IPS DF 6.9 (cell line): Measurements from ENCODE around the gene DISP3.

ENCODE experiments used
- DNase-seq: peaks from one replicate; pipeline ENCODE4 v3.0.0-alpha.2; 2013; ENCODE audit warnings: low read depth, low spot score
- H3K27ac ChIP-seq: one replicate; pipeline ENCODE4 v1.5.1; 2013; ENCODE audit warnings: low read length, control low read depth
- H3K27me3 ChIP-seq: 2 replicates; pipeline ENCODE4 v1.6.1; 2013; ENCODE audit warnings: mild to moderate bottlenecking, low read length; ENCODE audit not compliant: control insufficient read depth, insufficient read depth
- H3K36me3 ChIP-seq: 2 replicates; pipeline ENCODE4 v1.6.1; 2013; ENCODE audit warnings: low read length; ENCODE audit not compliant: control insufficient read depth, insufficient read depth
- H3K4me1 ChIP-seq: 2 replicates; pipeline ENCODE4 v1.6.1; 2013; ENCODE audit warnings: low read length; ENCODE audit not compliant: control insufficient read depth, insufficient read depth
- H3K4me3 ChIP-seq: 2 replicates; pipeline ENCODE4 v1.5.1; 2013; ENCODE audit warnings: mild to moderate bottlenecking, low read length
- H3K9me3 ChIP-seq: 2 replicates; pipeline ENCODE4 v1.6.1; 2013; ENCODE audit warnings: low read length, inconsistent platforms; ENCODE audit not compliant: control insufficient read depth, insufficient read depth
- WGBS: extraction: QIAGEN DNeasy Blood & Tissue Kit; methylation state at CpG from one replicate; pipeline ENCODE4 v1.1.7; 2013; ENCODE audit warnings: mixed read lengths, missing lambda C conversion rate; ENCODE audit not compliant: insufficient read length, insufficient coverage; 5-methylcytosine and 5-hydroxymethylcytosine counted together

The DISP3 gene

DNA sequence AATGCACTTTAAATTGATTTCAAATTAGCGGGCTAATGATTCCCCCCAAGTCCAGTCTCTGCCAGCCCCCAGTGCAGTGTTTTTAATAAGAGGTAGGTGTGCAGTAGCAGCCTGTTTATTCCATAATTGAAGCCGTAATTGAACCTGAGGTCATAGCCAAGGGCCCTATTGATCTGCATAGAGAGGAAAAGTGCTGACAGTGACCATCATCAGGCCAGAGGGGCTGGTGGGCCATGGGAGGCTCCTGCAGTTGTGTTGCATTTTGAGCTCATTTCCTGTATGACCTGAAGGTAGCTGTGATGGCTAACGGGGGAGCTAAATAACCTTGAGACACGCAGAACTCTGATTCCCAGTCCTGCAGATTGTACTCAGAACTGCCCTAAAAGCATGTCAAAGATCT lies 67.5 kb downstream of the DISP3 start:
- Histone ChIP-seq H3K27me3 (no peaks in the 10 kb centered on the region), H3K4me3 (no peak overlapping the region), H3K4me1 (no peaks in the 10 kb centered on the region), H3K27ac (no peak overlapping the region), H3K36me3 (no peaks in the 10 kb centered on the region), H3K9me3 (no peaks in the 10 kb centered on the region)
- no peak for DNase-seq
- no CpG with 5 or more reads among the region's 4 CpGs for WGBS

DNA sequence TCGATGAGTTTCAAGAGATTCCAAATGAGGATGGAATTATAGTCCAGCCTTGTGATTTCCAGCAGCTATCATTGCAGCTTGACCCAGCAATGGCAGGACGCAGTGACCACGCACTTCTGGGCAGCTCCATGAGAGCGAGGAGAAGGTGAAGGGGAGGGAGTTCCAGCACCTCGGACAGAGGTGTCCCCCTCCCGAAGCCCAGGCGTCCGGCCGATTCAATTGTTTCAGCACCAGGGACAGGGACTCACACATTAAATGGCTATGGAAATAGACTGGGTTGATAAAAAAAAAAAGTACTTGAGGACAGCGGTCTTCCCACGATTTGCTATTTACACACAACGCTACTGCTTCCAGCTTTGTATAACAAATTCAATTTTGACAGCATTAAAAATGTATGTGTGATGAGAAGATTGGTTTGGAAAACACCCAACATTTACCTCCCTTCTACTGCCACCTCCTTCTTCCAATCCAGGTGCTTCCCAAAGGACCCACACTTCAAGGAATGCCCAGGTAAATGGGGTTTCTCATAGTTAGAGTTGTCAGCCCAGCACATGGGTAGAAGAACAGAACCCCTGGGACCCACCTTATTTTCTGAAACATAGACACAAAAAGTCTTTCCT lies 71.8 kb downstream of the DISP3 start:
- Histone ChIP-seq H3K36me3 (no peaks in the 10 kb centered on the region), H3K9me3 (no peaks in the 10 kb centered on the region), H3K4me3 (no peak overlapping the region), H3K27ac (no peak overlapping the region), H3K27me3 (no peaks in the 10 kb centered on the region), H3K4me1 (no peaks in the 10 kb centered on the region)
- WGBS = no CpG with 5 or more reads among the region's 12 CpGs
- peak; percentile 70 for DNase-seq

- Histone ChIP-seq H3K27ac (no peak overlapping the region), H3K4me1 (peaks cover 2% of the 10 kb centered on the region; the same call in 1 of the 2 replicates), H3K27me3 (no peaks in the 10 kb centered on the region), H3K36me3 (no peaks in the 10 kb centered on the region), H3K4me3 (no peak overlapping the region), H3K9me3 (no peaks in the 10 kb centered on the region)
- WGBS = no CpG with 5 or more reads among the region's 8 CpGs
- no peak for DNase-seq
Measured at GRCh38 chr1:11558276-11558675, 79.3 kb downstream of the DISP3 start.

- Histone ChIP-seq H3K36me3 (no peaks in the 10 kb centered on the region), H3K27ac (no peak overlapping the region), H3K9me3 (no peaks in the 10 kb centered on the region), H3K4me3 (no peak overlapping the region), H3K27me3 (no peaks in the 10 kb centered on the region), H3K4me1 (peaks cover 2% of the 10 kb centered on the region; the same call in 1 of the 2 replicates)
- WGBS = no CpG with 5 or more reads among the region's 7 CpGs
- DNase-seq = no peak
Measured at GRCh38 chr1:11558871-11559590, 80.1 kb downstream of the DISP3 start.

DNA sequence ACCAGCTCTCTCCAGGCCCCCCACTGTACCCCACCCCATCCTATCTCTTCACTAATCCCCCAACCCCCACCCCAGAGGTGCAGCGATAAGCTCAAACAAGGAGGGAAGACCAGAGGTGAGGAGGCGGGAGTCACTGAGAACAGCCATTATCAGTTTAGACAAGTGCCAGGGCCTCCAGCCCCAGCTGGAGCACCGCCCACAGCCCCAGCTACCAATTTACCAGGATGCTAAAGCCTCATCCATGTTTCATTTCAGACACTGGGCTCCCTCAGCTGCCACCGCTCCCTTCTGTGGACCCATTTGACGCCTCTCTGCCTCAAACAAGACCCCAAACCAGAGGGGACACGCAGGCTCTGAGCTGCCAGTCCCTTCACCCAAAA lies 80.6 kb downstream of the DISP3 start:
- Histone ChIP-seq H3K9me3 (no peaks in the 10 kb centered on the region), H3K4me3 (no peak overlapping the region), H3K27me3 (no peaks in the 10 kb centered on the region), H3K36me3 (no peaks in the 10 kb centered on the region), H3K4me1 (peaks cover 2% of the 10 kb centered on the region; the same call in 1 of the 2 replicates), H3K27ac (no peak overlapping the region)
- DNase-seq = no peak
- WGBS = no CpG with 5 or more reads among the region's 6 CpGs

DNA sequence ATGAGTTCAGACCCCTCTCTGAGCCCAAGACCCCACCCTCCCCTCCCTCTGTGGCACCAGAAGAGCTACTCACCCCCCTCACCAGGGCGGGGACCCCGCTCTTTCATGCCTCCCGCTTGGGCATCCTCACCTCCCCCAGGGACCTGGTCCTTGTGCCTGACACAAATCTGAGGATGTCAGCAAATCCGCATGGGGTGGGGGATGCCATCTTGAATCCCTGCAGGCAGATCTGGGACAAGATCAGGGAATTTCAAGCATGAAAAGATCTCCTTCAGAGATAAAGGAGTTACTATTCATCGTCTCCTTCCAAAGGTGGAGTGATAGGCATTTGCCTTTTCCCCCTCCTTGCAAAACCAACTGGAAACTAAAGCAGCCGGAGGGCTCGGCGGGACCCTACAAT lies 81.1 kb downstream of the DISP3 start:
- no peaks in the 10 kb centered on the region for H3K27me3 ChIP-seq
- no CpG with 5 or more reads among the region's 8 CpGs for WGBS

GRCh38 chr1:11561740-11562139 lies 82.8 kb downstream of the DISP3 start:
- H3K9me3 ChIP-seq = no peaks in the 10 kb centered on the region
- H3K27ac ChIP-seq = no peak overlapping the region
- no peaks in the 10 kb centered on the region for H3K27me3 ChIP-seq
- no peak overlapping the region for H3K4me3 ChIP-seq
- peaks cover 2% of the 10 kb centered on the region; the same call in 1 of the 2 replicates for H3K4me1 ChIP-seq
- no peak for DNase-seq
- no peaks in the 10 kb centered on the region; the same call in 1 of the 2 replicates for H3K36me3 ChIP-seq

More for the DNA sequence above, 81.1 kb downstream of the DISP3 start:
- no peak overlapping the region for H3K4me3 ChIP-seq
- no peak for DNase-seq
- H3K4me1 ChIP-seq = peaks cover 2% of the 10 kb centered on the region; the same call in 1 of the 2 replicates
- no peak overlapping the region for H3K27ac ChIP-seq
- H3K9me3 ChIP-seq = no peaks in the 10 kb centered on the region
- H3K36me3 ChIP-seq = no peaks in the 10 kb centered on the region

DNA sequence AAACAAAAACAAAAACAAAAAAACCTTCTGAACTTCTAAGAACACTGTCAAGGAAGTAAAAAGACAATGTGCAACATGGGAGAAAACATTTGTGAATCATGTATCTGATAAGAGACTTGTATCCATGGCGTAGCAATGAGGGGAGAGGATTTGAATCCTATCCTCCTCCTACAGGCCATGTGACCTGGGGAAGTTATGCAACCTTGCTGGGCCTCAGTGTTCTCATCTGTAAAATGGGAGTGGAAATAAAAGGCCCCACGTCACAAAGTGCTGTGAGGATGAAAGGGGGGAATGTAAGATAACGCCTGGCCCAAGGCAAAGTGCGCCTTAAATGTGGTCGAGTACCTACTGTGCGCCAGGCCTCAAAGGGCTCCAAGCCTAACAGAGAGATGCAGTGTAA lies 83.7 kb downstream of the DISP3 start:
- no peaks in the 10 kb centered on the region; the same call in 1 of the 2 replicates for H3K36me3 ChIP-seq
- H3K27me3 ChIP-seq = no peaks in the 10 kb centered on the region
- no peaks in the 10 kb centered on the region for H3K9me3 ChIP-seq
- WGBS = no CpG with 5 or more reads among the region's 6 CpGs
- DNase-seq = no peak
- H3K27ac ChIP-seq = no peak overlapping the region
- H3K4me3 ChIP-seq = no peak overlapping the region
- peaks cover 2% of the 10 kb centered on the region; the same call in 1 of the 2 replicates for H3K4me1 ChIP-seq

DNA sequence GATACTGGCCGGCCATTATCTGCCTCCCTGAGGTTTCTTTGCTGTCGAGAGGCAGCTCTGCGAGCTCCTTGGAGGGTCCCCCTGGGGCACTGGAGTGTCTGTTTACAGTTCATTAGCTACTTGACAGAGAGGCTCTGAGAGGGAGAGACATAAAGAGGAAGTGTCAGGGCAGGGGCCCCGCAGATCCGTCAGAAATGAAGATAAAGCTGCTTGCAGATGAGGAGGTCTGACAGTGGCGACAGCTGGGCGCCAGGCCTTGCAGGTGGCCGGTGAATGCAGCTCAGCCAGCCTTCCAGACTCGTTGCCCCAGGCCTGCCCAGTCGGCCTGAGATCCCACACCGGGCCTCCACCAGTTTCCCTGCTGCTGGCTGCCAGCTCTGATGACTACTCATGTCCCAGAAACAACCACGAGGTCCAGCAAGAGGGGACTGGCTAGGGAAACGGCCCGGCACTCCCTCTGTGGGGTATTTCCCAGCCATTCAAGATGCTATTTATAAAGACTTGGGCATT lies 84.7 kb downstream of the DISP3 start:
- H3K27me3 ChIP-seq = no peaks in the 10 kb centered on the region
- no peaks in the 10 kb centered on the region for H3K9me3 ChIP-seq
- WGBS = no CpG with 5 or more reads among the region's 14 CpGs
- H3K4me3 ChIP-seq = no peak overlapping the region
- H3K27ac ChIP-seq = no peak overlapping the region
- no peaks in the 10 kb centered on the region; the same call in 1 of the 2 replicates for H3K36me3 ChIP-seq
- H3K4me1 ChIP-seq = no peaks in the 10 kb centered on the region
- no peak for DNase-seq

- no CpG with 5 or more reads among the region's 5 CpGs for WGBS
Measured at GRCh38 chr1:11564237-11564636, 85.3 kb downstream of the DISP3 start.

More at GRCh38 chr1:11564237-11564636, 85.3 kb downstream of the DISP3 start:
- Histone ChIP-seq H3K27ac (no peak overlapping the region), H3K27me3 (no peaks in the 10 kb centered on the region), H3K4me1 (no peaks in the 10 kb centered on the region), H3K4me3 (no peak overlapping the region), H3K36me3 (no peaks in the 10 kb centered on the region; the same call in 1 of the 2 replicates), H3K9me3 (no peaks in the 10 kb centered on the region)
- DNase-seq = no peak
